ENCODE results near the gene PRICKLE3.

The PRICKLE3 gene

DNA sequence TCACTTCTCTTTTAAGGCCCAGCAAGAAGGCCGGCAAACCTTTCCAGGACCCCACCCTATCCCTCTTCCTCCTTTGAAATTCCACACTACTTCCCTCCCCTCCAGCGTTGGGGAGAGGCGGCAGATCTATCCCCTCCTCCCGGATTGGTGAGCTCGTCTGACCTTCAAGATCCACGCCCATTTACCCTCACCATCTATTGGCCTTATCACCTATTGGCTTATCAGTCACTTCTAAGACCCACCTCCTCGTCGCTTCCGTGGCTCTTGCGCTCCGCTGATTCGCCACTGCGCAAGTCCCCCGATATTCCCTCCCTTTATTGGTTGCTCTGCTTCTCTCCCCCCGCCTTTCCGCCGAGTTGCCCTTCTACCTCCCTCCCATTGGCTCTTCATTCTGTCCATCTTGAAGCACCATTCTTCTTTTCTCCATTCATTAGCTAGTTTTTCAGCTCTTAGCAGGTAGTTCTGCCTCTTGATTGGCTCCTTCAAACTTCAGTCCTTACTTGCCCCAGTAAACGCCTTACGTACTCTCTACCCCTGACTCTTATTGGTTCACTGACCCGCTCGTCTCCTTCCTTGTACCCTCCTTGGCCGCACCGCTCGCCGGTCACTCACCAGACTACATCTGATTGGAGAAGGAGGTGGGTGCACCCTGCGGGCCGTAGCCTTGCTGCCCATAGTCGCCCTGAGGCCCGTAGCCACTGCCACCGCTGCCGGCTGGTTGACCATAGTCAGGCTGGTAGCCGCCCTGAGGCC lies 4.8 kb upstream of the PRICKLE3 start:
- Histone ChIP-seq H3K9me3 (replicated peaks; ENCODE audit: low read length) (no peaks in the 10 kb centered on the region), H3K4me1 (ENCODE audit: control insufficient read depth, insufficient read depth, low read length) (peaks cover 5% of the 10 kb centered on the region), H3K27me3 (ENCODE audit: control insufficient read depth, insufficient read depth, low read length) (no peaks in the 10 kb centered on the region), H3K36me3 (ENCODE audit: insufficient read depth, low read length) (no peaks in the 10 kb centered on the region), H3K4me3 (ENCODE audit: low read length) (peak overlapping the region; percentile 77), H3K4me2 (ENCODE audit: low read length) (peak overlapping the region; percentile 85), H3K9ac (ENCODE audit: low read depth, low read length) (peak overlapping the region; percentile 83)

- Histone ChIP-seq H3K27me3 (ENCODE audit: control insufficient read depth, insufficient read depth, low read length) (no peaks in the 10 kb centered on the region), H3K9me3 (replicated peaks; ENCODE audit: low read length) (no peaks in the 10 kb centered on the region), H3K4me2 (ENCODE audit: low read length) (peak overlapping the region; percentile 66), H3K36me3 (ENCODE audit: insufficient read depth, low read length) (no peaks in the 10 kb centered on the region), H3K4me3 (ENCODE audit: low read length) (peak overlapping the region; percentile 69), H3K4me1 (ENCODE audit: control insufficient read depth, insufficient read depth, low read length) (peaks cover 12% of the 10 kb centered on the region), H3K9ac (ENCODE audit: low read depth, low read length) (no peak overlapping the region)
These were observed 3.4 kb upstream of the PRICKLE3 start for GRCh38 chrX:49189606-49190005.

DNA sequence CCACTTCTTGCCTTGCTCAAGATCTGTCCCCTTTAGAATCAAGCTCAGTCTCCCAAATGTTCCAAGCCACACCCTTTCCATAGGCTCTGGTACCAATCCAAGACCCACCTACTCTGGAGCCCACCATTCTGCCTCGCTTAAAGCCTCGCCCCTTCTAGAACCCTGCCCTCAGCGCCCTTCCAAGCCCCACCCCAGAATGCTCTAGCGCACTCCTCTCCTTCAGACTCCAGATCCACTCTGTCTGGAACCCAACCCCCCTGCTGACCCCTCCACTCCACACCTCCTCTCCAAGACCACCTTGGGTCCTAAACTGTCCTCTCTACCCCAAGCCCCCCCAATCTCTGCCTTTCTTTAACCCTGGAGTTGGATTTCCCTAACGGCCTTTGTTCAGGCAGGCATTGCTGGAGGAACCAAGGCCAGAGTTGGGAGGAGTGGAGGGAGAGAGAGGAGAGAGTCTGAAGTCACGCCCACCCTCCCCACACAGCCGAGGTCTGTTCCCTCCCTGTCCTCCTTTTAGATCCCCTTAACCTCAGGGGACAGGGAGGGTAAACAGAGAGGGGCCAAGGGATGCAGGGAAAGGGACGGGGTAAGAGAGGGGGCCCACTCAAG lies 2.4 kb upstream of the PRICKLE3 start:
- no peak overlapping the region for H3K4me3 ChIP-seq (ENCODE audit: low read length)
- no peak overlapping the region for H3K9ac ChIP-seq (ENCODE audit: low read depth, low read length)
- no peaks in the 10 kb centered on the region for H3K27me3 ChIP-seq (ENCODE audit: control insufficient read depth, insufficient read depth, low read length)
- H3K9me3 ChIP-seq (replicated peaks; ENCODE audit: low read length): no peaks in the 10 kb centered on the region
- H3K4me1 ChIP-seq (ENCODE audit: control insufficient read depth, insufficient read depth, low read length): peaks cover 16% of the 10 kb centered on the region
- H3K4me2 ChIP-seq (ENCODE audit: low read length): no peak overlapping the region
- peaks cover 2% of the 10 kb centered on the region for H3K36me3 ChIP-seq (ENCODE audit: insufficient read depth, low read length)

DNA sequence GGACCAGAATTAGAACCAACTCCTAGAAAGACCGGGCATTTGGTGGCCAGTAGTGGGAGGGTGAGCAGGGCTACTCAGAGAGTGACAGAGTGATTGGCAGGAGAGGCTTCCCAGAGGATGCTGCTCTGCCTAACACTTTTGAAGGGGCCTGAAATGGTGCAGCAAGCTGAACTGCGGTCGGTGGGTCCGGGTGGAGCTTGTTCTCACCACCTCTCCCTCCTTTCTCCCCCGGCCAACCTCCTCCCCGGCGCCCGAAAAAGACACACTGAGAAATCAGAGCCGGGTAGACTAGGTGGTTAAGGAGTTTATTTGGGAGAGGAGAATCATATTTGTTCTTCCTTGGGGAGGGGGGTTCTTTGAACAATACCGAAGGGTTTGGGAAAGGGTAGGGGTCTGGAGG lies 1.4 kb upstream of the PRICKLE3 start:
- Histone ChIP-seq H3K36me3 (ENCODE audit: insufficient read depth, low read length) (peaks cover 4% of the 10 kb centered on the region), H3K4me1 (ENCODE audit: control insufficient read depth, insufficient read depth, low read length) (peaks cover 16% of the 10 kb centered on the region), H3K4me2 (ENCODE audit: low read length) (no peak overlapping the region), H3K9ac (ENCODE audit: low read depth, low read length) (no peak overlapping the region), H3K4me3 (ENCODE audit: low read length) (no peak overlapping the region), H3K9me3 (replicated peaks; ENCODE audit: low read length) (no peaks in the 10 kb centered on the region), H3K27me3 (ENCODE audit: control insufficient read depth, insufficient read depth, low read length) (no peaks in the 10 kb centered on the region)

GRCh38 chrX:49187028-49187394 lies 838 bp upstream of the PRICKLE3 start:
- Histone ChIP-seq H3K4me3 (ENCODE audit: low read length) (no peak overlapping the region), H3K9ac (ENCODE audit: low read depth, low read length) (no peak overlapping the region), H3K9me3 (replicated peaks; ENCODE audit: low read length) (no peaks in the 10 kb centered on the region), H3K4me2 (ENCODE audit: low read length) (no peak overlapping the region), H3K27me3 (ENCODE audit: control insufficient read depth, insufficient read depth, low read length) (no peaks in the 10 kb centered on the region), H3K4me1 (ENCODE audit: control insufficient read depth, insufficient read depth, low read length) (peaks cover 16% of the 10 kb centered on the region), H3K36me3 (ENCODE audit: insufficient read depth, low read length) (peaks cover 8% of the 10 kb centered on the region)

GRCh38 chrX:49184294-49185281 lies 1.6 kb downstream of the PRICKLE3 start:
- H3K9me3 ChIP-seq (replicated peaks; ENCODE audit: low read length): no peaks in the 10 kb centered on the region
- H3K9ac ChIP-seq (ENCODE audit: low read depth, low read length): peak overlapping the region; percentile 35
- H3K27me3 ChIP-seq (ENCODE audit: control insufficient read depth, insufficient read depth, low read length): no peaks in the 10 kb centered on the region
- peaks cover 12% of the 10 kb centered on the region for H3K4me1 ChIP-seq (ENCODE audit: control insufficient read depth, insufficient read depth, low read length)
- peak overlapping the region; percentile 76 for H3K4me3 ChIP-seq (ENCODE audit: low read length)
- H3K4me2 ChIP-seq (ENCODE audit: low read length): peak overlapping the region; percentile 82
- peaks cover 8% of the 10 kb centered on the region for H3K36me3 ChIP-seq (ENCODE audit: insufficient read depth, low read length)

- Histone ChIP-seq H3K9ac (ENCODE audit: low read depth, low read length) (no peak overlapping the region), H3K4me3 (ENCODE audit: low read length) (peak overlapping the region; percentile 25), H3K36me3 (ENCODE audit: insufficient read depth, low read length) (peaks cover 11% of the 10 kb centered on the region), H3K4me1 (ENCODE audit: control insufficient read depth, insufficient read depth, low read length) (peaks cover 11% of the 10 kb centered on the region), H3K4me2 (ENCODE audit: low read length) (peak overlapping the region; percentile 82), H3K27me3 (ENCODE audit: control insufficient read depth, insufficient read depth, low read length) (no peaks in the 10 kb centered on the region), H3K9me3 (replicated peaks; ENCODE audit: low read length) (no peaks in the 10 kb centered on the region)
These were observed 2.4 kb downstream of the PRICKLE3 start for GRCh38 chrX:49183701-49184281.

DNA sequence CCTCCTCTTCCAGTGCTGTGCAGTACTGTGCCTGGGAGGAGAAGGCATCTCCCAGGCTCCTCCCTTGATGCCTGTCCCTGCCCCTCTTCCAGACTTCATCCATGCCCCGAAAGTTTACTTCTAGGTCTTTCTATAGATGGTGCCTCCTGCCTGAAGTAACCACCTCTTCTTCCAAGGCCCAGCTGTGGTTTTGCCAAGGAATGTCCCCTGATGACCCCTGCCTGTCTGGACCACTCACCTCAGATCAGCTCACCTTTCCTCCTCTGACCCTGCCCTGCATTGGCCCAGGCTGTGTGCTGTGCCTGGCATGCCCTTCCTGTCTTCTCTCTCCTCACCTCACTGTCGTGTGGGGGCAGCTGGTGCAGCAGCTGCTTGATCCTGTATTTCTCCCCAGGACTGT lies 6.8 kb downstream of the PRICKLE3 start:
- no peaks in the 10 kb centered on the region for H3K27me3 ChIP-seq (ENCODE audit: control insufficient read depth, insufficient read depth, low read length)
- H3K9me3 ChIP-seq (replicated peaks; ENCODE audit: low read length): no peaks in the 10 kb centered on the region
- no peak overlapping the region for H3K4me2 ChIP-seq (ENCODE audit: low read length)
- H3K36me3 ChIP-seq (ENCODE audit: insufficient read depth, low read length): peaks cover 38% of the 10 kb centered on the region
- no peak overlapping the region for H3K9ac ChIP-seq (ENCODE audit: low read depth, low read length)
- H3K4me3 ChIP-seq (ENCODE audit: low read length): no peak overlapping the region
- H3K4me1 ChIP-seq (ENCODE audit: control insufficient read depth, insufficient read depth, low read length): peaks cover 4% of the 10 kb centered on the region

GRCh38 chrX:49178537-49178936 lies 7.6 kb downstream of the PRICKLE3 start:
- H3K4me1 ChIP-seq (ENCODE audit: control insufficient read depth, insufficient read depth, low read length): no peaks in the 10 kb centered on the region
- H3K9ac ChIP-seq (ENCODE audit: low read depth, low read length): no peak overlapping the region
- no peaks in the 10 kb centered on the region for H3K27me3 ChIP-seq (ENCODE audit: control insufficient read depth, insufficient read depth, low read length)
- no peak overlapping the region for H3K4me2 ChIP-seq (ENCODE audit: low read length)
- H3K36me3 ChIP-seq (ENCODE audit: insufficient read depth, low read length): peaks cover 42% of the 10 kb centered on the region
- H3K4me3 ChIP-seq (ENCODE audit: low read length): no peak overlapping the region
- no peaks in the 10 kb centered on the region for H3K9me3 ChIP-seq (replicated peaks; ENCODE audit: low read length)

DNA sequence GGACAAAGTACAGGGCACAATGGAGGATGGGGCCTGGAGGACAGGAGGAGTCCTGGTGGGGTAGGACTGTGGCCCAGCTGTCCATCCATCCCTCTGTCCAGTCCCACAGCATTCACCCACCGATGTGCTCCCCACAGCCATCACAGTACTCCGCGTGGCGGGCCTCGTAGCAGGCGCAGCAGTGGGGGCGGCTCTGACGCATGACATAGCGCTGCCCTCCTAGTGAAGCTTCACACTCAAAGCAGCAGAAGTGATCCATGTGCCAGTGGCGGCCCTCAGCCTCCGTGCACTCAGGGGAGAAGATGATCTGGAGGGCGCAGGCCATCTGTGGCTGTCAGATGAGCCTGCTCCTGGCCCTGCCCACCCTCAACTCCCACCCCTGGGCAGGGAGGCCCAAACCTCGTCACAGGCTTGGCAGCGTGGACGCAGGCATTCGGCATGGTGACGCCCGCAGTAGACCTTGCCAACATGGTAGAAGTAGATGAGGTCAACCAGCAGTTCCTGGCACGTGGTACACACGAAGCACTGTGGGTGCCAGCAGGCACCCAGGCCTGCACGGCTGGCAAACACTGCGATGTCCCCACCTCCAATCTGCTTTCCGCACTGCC lies 8.2 kb downstream of the PRICKLE3 start:
- Histone ChIP-seq H3K9me3 (replicated peaks; ENCODE audit: low read length) (no peaks in the 10 kb centered on the region), H3K9ac (ENCODE audit: low read depth, low read length) (no peak overlapping the region), H3K36me3 (ENCODE audit: insufficient read depth, low read length) (peaks cover 45% of the 10 kb centered on the region), H3K4me1 (ENCODE audit: control insufficient read depth, insufficient read depth, low read length) (peaks cover 5% of the 10 kb centered on the region), H3K27me3 (ENCODE audit: control insufficient read depth, insufficient read depth, low read length) (no peaks in the 10 kb centered on the region), H3K4me3 (ENCODE audit: low read length) (no peak overlapping the region), H3K4me2 (ENCODE audit: low read length) (no peak overlapping the region)
